AG09309 (cell line): Measurements from ENCODE around the gene DGKB.

ENCODE experiments used
- DNase-seq: peaks from one replicate; pipeline ENCODE4 v3.0.0-alpha.2; 2010; ENCODE audit warnings: low read depth
- H3K4me3 ChIP-seq: 2 replicates; pipeline ENCODE4 v1.5.1; 2011; ENCODE audit warnings: mild to moderate bottlenecking, low read depth, low read length, moderate library complexity; ENCODE audit not compliant: control insufficient read depth
- CTCF ChIP-seq: IDR thresholded peaks from 2 replicates; pipeline ENCODE4 v1.5.1; 2011; ENCODE audit warnings: mild to moderate bottlenecking, low read depth, low read length, inconsistent platforms; ENCODE audit not compliant: insufficient read depth, control insufficient read depth; ENCODE audit errors: missing control alignments

DGKB gene

GRCh38 chr7:14501436-14501835 lies 401.1 kb downstream of the DGKB start:
- TF ChIP-seq CTCF = no peak
- DNase-seq = no peak
- H3K4me3 ChIP-seq = no peak overlapping the region

GRCh38 chr7:14497390-14497789 lies 405.2 kb downstream of the DGKB start:
- no peak for DNase-seq
- no peak for TF ChIP-seq CTCF
- no peak overlapping the region for H3K4me3 ChIP-seq

GRCh38 chr7:14495633-14496032 lies 406.9 kb downstream of the DGKB start:
- no peak overlapping the region for H3K4me3 ChIP-seq
- TF ChIP-seq CTCF = no peak
- DNase-seq = no peak

GRCh38 chr7:14487701-14488395 lies 414.7 kb downstream of the DGKB start:
- TF ChIP-seq CTCF = no peak
- no peak overlapping the region for H3K4me3 ChIP-seq
- no peak for DNase-seq

GRCh38 chr7:14483663-14484062 lies 418.9 kb downstream of the DGKB start:
- no peak for TF ChIP-seq CTCF
- H3K4me3 ChIP-seq = no peak overlapping the region
- DNase-seq = no peak

GRCh38 chr7:14480281-14480680 lies 422.3 kb downstream of the DGKB start:
- no peak for DNase-seq
- no peak for TF ChIP-seq CTCF
- H3K4me3 ChIP-seq = no peak overlapping the region
